Small intestine (tissue), 7 donors: ENCODE results near the gene SLC35A1. TPM values are rescaled to one million over a fixed set of nuclear protein-coding genes. Genes with fewer than 3 reads are reported as not detected.

ENCODE experiments used
- DNase-seq, 2 donors: peaks; one replicate each; pipeline versions ENCODE4 v3.0.0 to v3.0.0-alpha.2; 2013
- FAIRE-seq: peaks from 2 replicates; lab custom pipeline; 2012; peaks lifted over from hg19 to GRCh38; lab: Jason Lieb, UNC
- H3K27ac ChIP-seq, 3 donors: one replicate each; pipeline ENCODE4 v1.5.1; 2013; ENCODE audit warnings: low read length in 2 of 3, mild to moderate bottlenecking in 2 of 3, control low read depth in 1 of 3, inconsistent platforms in 1 of 3, low read depth in 1 of 3, moderate library complexity in 1 of 3
- H3K27me3 ChIP-seq, 3 donors: one replicate each; pipeline ENCODE4 v1.6.1; 2013; ENCODE audit warnings: low read length in 3 of 3, inconsistent platforms in 1 of 3; ENCODE audit not compliant: control insufficient read depth in 3 of 3, insufficient read depth in 3 of 3
- H3K36me3 ChIP-seq, 3 donors: one replicate each; pipeline ENCODE4 v1.6.1; 2013; ENCODE audit warnings: low read length in 3 of 3, inconsistent platforms in 1 of 3, low read depth in 1 of 3, mild to moderate bottlenecking in 1 of 3, moderate library complexity in 1 of 3; ENCODE audit not compliant: control insufficient read depth in 3 of 3, insufficient read depth in 2 of 3
- H3K4me1 ChIP-seq, 3 donors: one replicate each; pipeline ENCODE4 v1.6.1; 2013; ENCODE audit warnings: low read length in 2 of 3, inconsistent platforms in 1 of 3, low read depth in 1 of 3, mild to moderate bottlenecking in 1 of 3, moderate library complexity in 1 of 3; ENCODE audit not compliant: control insufficient read depth in 3 of 3, insufficient read depth in 2 of 3
- H3K4me3 ChIP-seq, 3 donors: one replicate each; pipeline ENCODE4 v1.5.1; 2013; ENCODE audit warnings: low read length in 3 of 3, control low read depth in 1 of 3, inconsistent platforms in 1 of 3, low read depth in 1 of 3, mild to moderate bottlenecking in 1 of 3, moderate library complexity in 1 of 3
- H3K9me3 ChIP-seq, 2 donors: one replicate each; pipeline ENCODE4 v1.6.1; 2013; ENCODE audit warnings: low read depth in 1 of 2, low read length in 1 of 2; ENCODE audit not compliant: control insufficient read depth in 2 of 2, insufficient read depth in 1 of 2
- WGBS, 3 donors: extraction: QIAGEN DNeasy Blood & Tissue Kit; methylation state at CpG; one replicate each; pipeline ENCODE4 v1.1.7; 2013; 5-methylcytosine and 5-hydroxymethylcytosine counted together
- polyA plus RNA-seq, 4 donors: library from polyadenylated mRNA; stranded (reverse) in 3 of 4; unstranded in 1 of 4; fragments of 200-250 nt in 3 of 4; fragments of 120-200 nt in 1 of 4; gene quantifications; one replicate each; pipeline versions ENCODE4 v1.2.1 to v1.2.3, GENCODE V29; 2013
- donor health status: healthy with polysubstance abuse.
- donor health status: control.
- donor health status: control.
- donor health status: Bipolar disorder and iron deficiency.
- donor health status: healthy.

SLC35A1 gene
- polyA plus RNA-seq, 4 donors, result 15.4 to 40.6 (median 17.7) TPM

DNA sequence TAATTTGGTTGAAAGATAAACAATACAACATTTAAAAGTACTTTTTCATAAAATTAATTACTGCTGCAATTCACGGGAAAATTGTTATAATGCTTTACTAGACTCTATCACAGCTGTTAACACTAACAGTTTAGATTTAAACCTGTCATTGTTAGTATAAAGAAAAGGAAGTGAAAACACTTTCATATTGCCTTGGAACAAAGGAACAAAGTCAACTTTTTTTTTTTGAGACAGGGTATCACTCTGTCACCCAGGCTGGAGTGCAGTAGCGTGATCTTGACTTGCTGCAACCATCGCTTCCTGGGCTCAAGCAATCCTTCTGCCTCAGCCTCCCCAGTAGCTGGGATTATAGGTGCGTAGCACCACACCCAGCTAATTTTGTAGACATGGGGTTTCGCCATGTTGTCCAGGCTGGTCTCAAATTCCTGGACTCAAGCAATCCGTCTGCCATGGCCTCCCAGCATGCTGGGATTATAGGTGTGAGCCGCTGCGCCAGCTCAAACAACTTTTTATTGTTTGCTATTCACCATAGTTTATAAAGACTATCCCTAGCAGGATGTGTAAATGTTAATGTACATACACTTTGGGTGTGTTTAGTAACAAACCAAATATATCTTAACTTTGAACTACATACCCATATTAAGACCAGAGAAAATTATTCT is 22.1 kb downstream of the SLC35A1 start:
- 91 to 93% (median 92%) methylated on average over 8 of the region's 8 CpGs for WGBS, 3 donors
- Histone ChIP-seq H3K27ac (no peak overlapping the region), H3K27me3 (no peaks in the 10 kb centered on the region), H3K4me1 (no peaks in the 10 kb centered on the region), H3K4me3 (no peak overlapping the region), H3K9me3 (no peaks in the 10 kb centered on the region), H3K36me3 (peaks cover 2 to 10% (median 2%) of the 10 kb centered on the region in 3 donors)
- no peak for DNase-seq
- FAIRE-seq, result no peak

DNA sequence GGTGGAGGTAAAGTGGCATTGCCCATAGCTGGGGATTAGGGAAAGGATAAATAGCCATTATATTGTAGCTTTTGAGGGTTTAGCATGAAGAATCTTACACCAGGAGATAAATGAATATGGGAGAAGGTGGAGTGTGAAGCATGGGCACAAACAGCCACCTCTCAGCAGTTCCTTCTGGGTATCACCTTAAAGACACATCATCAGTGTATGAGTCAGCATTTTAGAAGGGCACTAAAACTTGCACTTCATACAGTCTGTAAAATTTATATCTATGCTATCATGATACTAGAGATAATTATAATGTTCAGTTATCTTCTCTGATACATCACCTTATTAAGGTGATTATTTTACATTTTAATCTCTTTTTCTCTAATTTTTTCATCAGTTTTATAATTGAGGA is 25.3 kb downstream of the SLC35A1 start:
- DNase-seq, result no peak
- Histone ChIP-seq H3K9me3 (no peaks in the 10 kb centered on the region), H3K36me3 (peaks cover 0 to 11% (median 3%) of the 10 kb centered on the region in 3 donors), H3K27me3 (no peaks in the 10 kb centered on the region), H3K27ac (no peak overlapping the region), H3K4me3 (no peak overlapping the region), H3K4me1 (no peaks in the 10 kb centered on the region)
- no peak for FAIRE-seq

- DNase-seq, result no peak
- H3K36me3 ChIP-seq, result peaks cover 0 to 11% (median 10%) of the 10 kb centered on the region in 3 donors
These were observed 29.2 kb downstream of the SLC35A1 start for GRCh38 chr6:87501809-87502572.

GRCh38 chr6:87504441-87504840 is 31.7 kb downstream of the SLC35A1 start:
- 75 to 100% (median 94%) methylated on average over 1 of the region's 1 CpG for WGBS, 3 donors
- Histone ChIP-seq H3K9me3 (no peaks in the 10 kb centered on the region), H3K36me3 (peaks cover 0 to 11% (median 10%) of the 10 kb centered on the region in 3 donors), H3K27ac (no peak overlapping the region), H3K4me3 (no peak overlapping the region), H3K4me1 (no peaks in the 10 kb centered on the region), H3K27me3 (no peaks in the 10 kb centered on the region)
- FAIRE-seq (no peak), DNase-seq (no peak)

More at GRCh38 chr6:87501809-87502572, 29.2 kb downstream of the SLC35A1 start:
- no peak overlapping the region for H3K27ac ChIP-seq
- H3K9me3 ChIP-seq, result no peaks in the 10 kb centered on the region
- no peak for FAIRE-seq
- no peaks in the 10 kb centered on the region for H3K27me3 ChIP-seq
- no peaks in the 10 kb centered on the region for H3K4me1 ChIP-seq
- no peak overlapping the region for H3K4me3 ChIP-seq
- WGBS, 3 donors, result 91 to 95% (median 94%) methylated on average over 6 of the region's 6 CpGs

- FAIRE-seq (no peak), DNase-seq (no peak)
- Histone ChIP-seq H3K27ac (no peak overlapping the region), H3K4me1 (no peaks in the 10 kb centered on the region), H3K27me3 (no peaks in the 10 kb centered on the region), H3K36me3 (peaks cover 11 to 27% (median 20%) of the 10 kb centered on the region in 3 donors), H3K4me3 (no peak overlapping the region), H3K9me3 (no peaks in the 10 kb centered on the region)
- WGBS, 3 donors, result 49 to 52% (median 49%) methylated on average over 2 of the region's 2 CpGs
These were observed 42.1 kb downstream of the SLC35A1 start for GRCh38 chr6:87514831-87515230.

GRCh38 chr6:87518453-87518852 is 45.7 kb downstream of the SLC35A1 start:
- DNase-seq, result no peak
- Histone ChIP-seq H3K27ac (no peak overlapping the region), H3K4me3 (no peak overlapping the region), H3K4me1 (no peaks in the 10 kb centered on the region), H3K27me3 (no peaks in the 10 kb centered on the region), H3K9me3 (no peaks in the 10 kb centered on the region), H3K36me3 (peaks cover 9 to 24% (median 22%) of the 10 kb centered on the region in 3 donors)
- 88 to 91% (median 91%) methylated on average over 8 of the region's 8 CpGs for WGBS, 3 donors
- FAIRE-seq, result no peak

DNA sequence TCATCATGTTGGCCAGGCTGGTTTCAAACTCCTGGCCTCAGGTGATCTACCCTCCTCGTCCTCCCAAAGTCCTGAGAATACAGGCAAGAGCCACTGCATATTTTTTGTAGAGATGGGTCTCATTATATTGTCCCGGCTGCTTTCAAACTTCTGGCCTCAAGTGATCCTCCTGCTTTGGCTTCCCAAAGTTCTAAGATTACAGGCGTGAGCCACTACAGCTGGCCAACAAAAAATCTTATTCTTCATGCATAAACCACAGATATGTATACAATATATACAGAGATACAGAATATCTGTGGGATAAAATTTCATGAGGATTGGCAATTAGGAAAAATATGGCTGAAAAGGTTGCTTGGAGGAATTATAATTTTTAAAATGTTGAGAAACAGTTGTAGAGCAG is 49.9 kb downstream of the SLC35A1 start:
- Histone ChIP-seq H3K4me3 (no peak overlapping the region), H3K27ac (no peak overlapping the region), H3K4me1 (no peaks in the 10 kb centered on the region), H3K9me3 (no peaks in the 10 kb centered on the region), H3K27me3 (no peaks in the 10 kb centered on the region), H3K36me3 (peaks cover 10 to 21% (median 10%) of the 10 kb centered on the region in 3 donors)
- FAIRE-seq (no peak), DNase-seq (no peak)
- 76 to 93% (median 90%) methylated on average over 3 of the region's 3 CpGs for WGBS, 3 donors

DNA sequence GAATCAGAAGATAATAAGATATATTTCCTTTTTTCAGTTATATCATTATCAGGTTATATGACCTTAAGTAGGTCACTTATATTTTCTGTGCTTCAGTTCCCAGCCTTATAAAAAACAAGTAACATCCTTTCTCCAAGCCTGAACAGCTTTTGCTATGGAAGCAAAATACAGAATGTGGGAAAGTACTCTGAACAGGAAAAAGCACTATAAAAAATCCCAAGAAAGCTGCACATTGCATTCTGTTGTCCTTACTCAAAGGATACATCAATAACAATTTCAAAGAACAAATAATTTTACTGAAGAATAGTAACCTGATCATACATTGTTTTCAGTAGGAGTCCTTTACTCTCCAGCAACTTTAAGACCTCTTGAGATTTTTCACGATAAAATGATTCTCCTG is 56.4 kb downstream of the SLC35A1 start:
- H3K27me3 ChIP-seq, result no peaks in the 10 kb centered on the region
- no peak overlapping the region for H3K27ac ChIP-seq
- no peak for FAIRE-seq
- no peak for DNase-seq
- no peaks in the 10 kb centered on the region for H3K9me3 ChIP-seq
- WGBS, 3 donors, result 92 to 100% (median 95%) methylated on average over 1 of the region's 1 CpG
- no peak overlapping the region for H3K4me3 ChIP-seq
- no peaks in the 10 kb centered on the region for H3K4me1 ChIP-seq
- peaks cover 7 to 19% (median 11%) of the 10 kb centered on the region in 3 donors for H3K36me3 ChIP-seq
